Measurements from ENCODE around the gene DIDO1.

DIDO1 gene

DNA sequence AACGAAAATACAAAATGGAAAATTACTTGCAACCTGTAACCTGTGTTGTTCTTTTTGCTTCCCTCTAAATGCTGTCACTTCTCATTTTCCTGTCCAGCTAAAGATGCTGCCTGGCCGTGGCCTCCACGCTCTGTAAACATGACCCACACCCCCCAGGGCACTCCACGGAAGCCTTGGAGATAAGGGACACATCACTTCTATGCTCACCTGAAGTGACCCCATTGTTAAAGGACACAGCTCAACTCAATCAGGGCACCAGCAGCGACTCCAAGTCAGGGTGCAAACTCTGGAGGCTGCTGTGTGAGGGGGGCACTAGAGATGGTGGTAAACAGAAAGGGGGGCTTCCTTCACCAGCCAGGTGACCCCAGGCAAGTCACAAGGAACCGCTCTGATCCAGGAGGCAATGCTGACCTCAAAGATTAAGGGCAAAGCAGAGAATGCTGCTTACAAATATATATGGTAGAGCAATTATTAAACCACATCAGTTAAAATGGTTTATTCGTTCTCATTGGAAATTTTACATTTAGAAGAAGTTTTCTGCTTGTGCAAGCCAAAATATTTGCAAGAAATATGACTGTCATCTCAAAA lies 13.2 kb downstream of the DIDO1 start:
- Histone ChIP-seq H3K9ac (peak overlapping the region; percentile 9; the same call in 1 of the 2 replicates), H3K4me1 (peaks cover 69% of the 10 kb centered on the region), H3K4me3 (no peak overlapping the region), H4K20me1 (peaks cover 100% of the 10 kb centered on the region), H3K27ac (no peak overlapping the region), H3K36me3 (peaks cover 64% of the 10 kb centered on the region), H3K27me3 (no peaks in the 10 kb centered on the region), H3K9me3 (no peaks in the 10 kb centered on the region), H3K4me2 (no peak overlapping the region)
- no peak for TF ChIP-seq Cebpa-rat (IDR thresholded peaks at IDR 0.05)

DNA sequence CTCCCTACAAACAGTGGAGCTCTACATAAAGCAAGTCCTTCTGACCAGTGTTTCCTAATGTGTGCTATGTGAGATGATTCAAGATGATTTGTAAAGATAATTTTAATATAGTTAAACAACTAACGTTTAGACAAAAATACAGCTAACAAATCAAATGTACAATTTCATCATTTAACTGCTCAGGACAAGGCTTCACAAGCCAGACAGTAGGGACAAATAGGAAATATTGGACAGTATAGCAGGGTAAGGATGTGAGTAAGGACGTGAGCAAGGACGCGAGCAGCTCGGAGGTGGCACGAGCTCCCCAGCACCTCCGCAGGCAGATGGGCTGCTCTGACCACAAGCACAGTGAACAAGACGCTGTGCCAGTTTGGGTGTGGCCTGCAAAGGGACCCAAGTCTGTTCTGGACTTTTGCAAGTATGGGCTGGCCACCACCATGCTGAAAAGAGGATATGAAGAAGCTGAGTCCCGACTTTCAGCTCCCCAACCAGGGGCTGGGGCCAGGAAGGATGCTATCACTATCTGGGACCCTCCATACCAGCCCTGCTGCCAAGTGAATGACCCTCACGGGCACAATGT lies 14.5 kb downstream of the DIDO1 start:
- Histone ChIP-seq H3K4me2 (no peak overlapping the region), H4K20me1 (peaks cover 100% of the 10 kb centered on the region), H3K4me1 (peaks cover 60% of the 10 kb centered on the region), H3K9me3 (no peaks in the 10 kb centered on the region), H3K27me3 (no peaks in the 10 kb centered on the region), H3K36me3 (peaks cover 78% of the 10 kb centered on the region), H3K27ac (no peak overlapping the region), H3K9ac (no peak overlapping the region), H3K4me3 (no peak overlapping the region)
- TF ChIP-seq Cebpa-rat (IDR thresholded peaks at IDR 0.05) = no peak

DNA sequence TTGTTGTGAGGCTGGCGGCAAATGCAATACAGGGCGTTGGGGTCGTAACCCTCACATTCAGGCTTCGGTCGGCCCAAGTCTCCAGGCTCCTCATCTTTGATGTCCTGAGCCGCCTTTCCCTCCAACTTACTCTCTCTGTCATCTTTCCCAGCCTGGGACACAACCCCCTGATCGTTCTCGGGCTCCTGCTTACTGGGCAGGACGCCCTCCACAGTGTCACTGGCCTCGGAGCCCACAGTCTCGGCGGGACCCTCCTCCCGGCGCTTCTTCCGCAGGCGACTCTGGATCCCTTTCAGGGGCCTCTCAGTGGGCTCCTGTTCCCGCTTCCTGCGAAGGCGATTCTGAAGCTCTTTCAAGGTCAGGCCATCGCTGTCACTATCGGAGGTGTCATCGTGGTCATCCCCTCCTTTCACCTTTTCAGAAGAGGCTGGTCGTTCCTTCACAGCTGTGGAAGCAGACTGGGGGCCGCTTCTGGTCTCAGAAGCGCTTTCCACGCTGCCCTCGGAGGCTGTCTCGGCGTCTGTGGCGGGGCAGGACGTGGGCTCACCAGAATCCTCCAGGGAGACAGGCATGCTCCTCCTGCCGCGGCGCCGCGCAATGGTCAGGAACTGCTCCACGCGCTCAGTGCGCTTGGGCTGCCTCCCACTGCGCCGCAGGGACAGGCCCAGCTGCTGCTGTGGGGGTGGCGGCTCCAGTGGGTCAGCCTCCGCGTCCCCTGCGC lies 15.4 kb downstream of the DIDO1 start:
- Histone ChIP-seq H3K36me3 (peaks cover 86% of the 10 kb centered on the region), H4K20me1 (peaks cover 100% of the 10 kb centered on the region)
- no peak for TF ChIP-seq Cebpa-rat (IDR thresholded peaks at IDR 0.05)

DNA sequence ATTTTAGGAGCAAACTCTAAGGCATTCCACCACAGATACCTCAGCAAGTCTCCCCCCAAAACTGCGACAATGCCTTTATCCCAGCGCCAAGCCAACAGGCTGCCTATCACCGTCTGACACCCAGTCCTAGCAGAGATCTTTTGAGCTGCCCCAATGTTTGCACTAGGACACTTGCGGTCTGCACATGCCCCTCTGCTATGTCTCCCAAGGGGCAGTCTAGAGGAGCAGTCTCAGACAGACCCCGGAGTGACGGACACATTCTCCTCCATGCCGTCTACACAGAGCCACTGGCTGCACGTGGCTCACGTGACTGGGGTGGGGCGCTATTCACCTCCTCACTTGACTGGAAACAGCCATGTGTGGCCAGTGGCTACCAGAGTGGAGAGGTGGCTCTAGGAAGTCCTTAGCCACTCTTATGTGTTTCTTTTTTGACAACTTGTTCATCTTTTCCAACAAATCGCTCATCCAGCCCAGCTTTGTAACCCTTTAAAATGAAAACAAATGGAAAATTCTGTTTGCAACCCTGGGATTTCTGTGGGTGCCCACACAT lies 16.0 kb downstream of the DIDO1 start:
- Histone ChIP-seq H3K36me3 (peaks cover 93% of the 10 kb centered on the region), H4K20me1 (peaks cover 100% of the 10 kb centered on the region), H3K27ac (no peak overlapping the region), H3K9ac (no peak overlapping the region), H3K4me2 (no peak overlapping the region), H3K9me3 (no peaks in the 10 kb centered on the region), H3K27me3 (no peaks in the 10 kb centered on the region), H3K4me1 (peaks cover 45% of the 10 kb centered on the region), H3K4me3 (no peak overlapping the region)
- no peak for TF ChIP-seq Cebpa-rat (IDR thresholded peaks at IDR 0.05)

More for the DNA sequence above, 15.4 kb downstream of the DIDO1 start:
- Histone ChIP-seq H3K27ac (0 out of 2 replicates have a peak overlapping the region, but pooled peaks have one; percentile 23), H3K4me3 (no peak overlapping the region), H3K4me2 (no peak overlapping the region), H3K4me1 (peaks cover 52% of the 10 kb centered on the region), H3K9ac (no peak overlapping the region), H3K9me3 (no peaks in the 10 kb centered on the region), H3K27me3 (no peaks in the 10 kb centered on the region)

DNA sequence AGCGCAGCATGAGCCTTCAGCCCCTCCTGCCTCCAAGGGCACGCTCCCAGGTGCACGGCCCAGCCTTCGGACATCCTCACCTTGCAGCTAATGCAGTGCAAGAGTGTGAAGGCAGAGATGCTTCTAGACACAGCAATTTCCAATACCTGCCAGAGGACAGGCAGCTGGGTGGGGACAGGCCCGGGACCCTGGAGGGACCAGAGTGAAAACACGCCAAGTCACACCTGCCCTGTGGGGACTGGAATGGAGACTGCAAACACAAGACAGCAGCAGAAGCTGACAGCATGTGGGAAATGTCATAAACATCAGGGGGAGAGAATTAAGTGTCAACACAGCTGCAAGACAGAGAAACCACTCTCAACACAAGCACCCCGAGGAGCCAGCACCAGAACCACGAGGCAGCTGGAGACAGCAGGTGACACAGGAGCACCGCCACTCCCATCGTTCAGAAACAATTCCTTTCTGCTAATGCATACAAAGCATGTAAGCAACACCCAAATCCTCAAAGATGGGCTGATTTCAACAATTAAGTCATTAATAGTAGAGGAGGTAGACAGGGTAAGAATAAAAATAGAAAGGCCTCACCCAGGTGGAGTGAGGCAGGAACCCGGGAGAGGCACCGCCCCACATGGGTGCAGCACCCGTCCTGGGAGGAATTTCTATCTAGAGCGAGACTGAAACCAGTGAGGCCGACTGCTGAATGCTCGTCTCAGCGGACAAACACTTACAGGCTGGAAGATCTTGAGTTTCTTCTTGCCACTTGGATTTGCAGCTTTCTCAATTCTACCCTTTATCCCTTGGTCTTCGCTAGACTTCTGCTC lies 17.1 kb downstream of the DIDO1 start:
- Histone ChIP-seq H3K9me3 (no peaks in the 10 kb centered on the region), H3K27ac (no peak overlapping the region), H4K20me1 (peaks cover 96% of the 10 kb centered on the region), H3K9ac (no peak overlapping the region), H3K4me3 (no peak overlapping the region), H3K27me3 (no peaks in the 10 kb centered on the region), H3K4me2 (no peak overlapping the region), H3K4me1 (peaks cover 34% of the 10 kb centered on the region), H3K36me3 (peaks cover 100% of the 10 kb centered on the region)
- no peak for TF ChIP-seq Cebpa-rat (IDR thresholded peaks at IDR 0.05)

DNA sequence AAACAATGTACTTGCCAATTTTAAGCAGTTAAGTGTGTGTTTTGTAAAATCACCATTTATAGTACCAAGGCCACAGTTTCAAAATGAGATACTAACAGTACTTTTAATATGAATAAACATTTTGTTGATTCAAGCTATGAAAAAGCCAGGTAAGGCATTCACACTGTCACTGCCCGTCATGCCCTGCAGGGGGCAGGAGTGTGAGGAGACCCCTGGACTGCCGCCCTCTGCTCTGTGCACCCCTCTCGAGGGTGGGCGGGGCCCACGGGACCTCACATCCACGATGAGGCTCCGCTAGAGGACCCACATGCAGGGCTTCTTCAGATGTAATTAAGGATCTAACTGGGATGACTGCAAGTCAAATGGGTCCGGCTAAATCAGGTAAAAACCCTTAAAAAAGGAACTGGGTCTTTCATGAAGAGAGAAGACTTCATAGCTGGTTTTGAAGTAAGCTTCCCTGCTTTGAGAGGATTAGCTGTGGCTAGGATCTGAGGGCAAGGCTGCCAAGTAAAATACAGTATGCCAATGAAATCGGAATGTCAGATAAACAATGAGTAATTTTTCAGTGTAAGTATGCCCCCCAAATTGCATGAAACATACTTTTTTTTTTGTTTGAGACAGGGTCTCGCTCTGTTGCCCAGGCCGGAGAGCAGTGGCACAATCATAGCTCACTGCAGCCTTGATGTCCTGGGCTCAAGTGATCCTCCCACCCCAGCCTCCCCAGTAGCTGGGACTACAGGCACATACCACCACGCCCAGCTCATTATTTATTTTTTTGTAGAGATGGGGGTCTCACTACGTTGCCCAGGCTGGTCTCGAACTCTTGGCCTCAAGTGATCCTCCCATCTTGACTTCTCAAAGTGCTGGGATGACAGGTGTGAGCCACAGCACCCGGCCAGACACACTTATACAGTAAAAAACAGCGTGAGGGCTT lies 18.7 kb downstream of the DIDO1 start:
- no peak overlapping the region for H3K27ac ChIP-seq
- H3K4me3 ChIP-seq = no peak overlapping the region
- H3K27me3 ChIP-seq = no peaks in the 10 kb centered on the region
- peaks cover 100% of the 10 kb centered on the region for H3K36me3 ChIP-seq
- H3K9ac ChIP-seq = peak overlapping the region; percentile 31
- H4K20me1 ChIP-seq = peaks cover 96% of the 10 kb centered on the region
- no peak for TF ChIP-seq Cebpa-rat (IDR thresholded peaks at IDR 0.05)
- peaks cover 22% of the 10 kb centered on the region for H3K4me1 ChIP-seq
- no peaks in the 10 kb centered on the region for H3K9me3 ChIP-seq
- H3K4me2 ChIP-seq = no peak overlapping the region

DNA sequence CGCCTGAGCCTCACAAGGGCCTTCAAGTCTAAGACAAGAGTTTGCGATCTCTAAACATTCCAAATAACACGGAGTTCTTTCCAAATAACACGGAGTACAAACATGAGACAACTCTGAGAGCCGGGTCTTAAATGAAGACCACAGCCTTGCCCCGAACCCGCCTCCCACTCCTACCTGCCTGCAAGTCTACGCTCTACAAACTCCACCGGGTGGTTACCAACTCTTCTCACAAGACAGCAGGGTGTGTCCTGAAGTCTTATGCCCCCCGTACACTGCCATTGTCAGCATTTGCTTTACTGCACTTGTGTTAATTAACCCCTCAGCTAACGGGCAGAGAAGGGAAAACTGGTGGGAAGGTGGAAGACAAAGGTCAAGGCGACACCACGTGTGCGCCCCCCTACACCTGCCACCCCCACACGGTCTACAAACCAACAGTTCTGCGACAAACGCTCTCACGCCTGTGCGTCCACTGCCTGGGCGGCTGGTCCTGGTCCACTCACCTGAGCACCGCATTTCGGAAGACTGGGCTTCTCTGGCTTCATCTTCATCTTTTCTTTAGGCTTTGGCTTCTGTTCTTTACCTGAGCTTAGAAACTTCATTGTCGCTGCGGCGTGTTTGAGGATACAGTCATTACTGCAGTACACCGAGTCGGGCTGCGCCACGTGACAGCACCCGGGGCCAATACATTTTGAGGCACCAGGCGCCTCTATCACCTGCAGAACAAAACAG lies 19.5 kb downstream of the DIDO1 start:
- no peak overlapping the region for H3K27ac ChIP-seq
- no peak overlapping the region for H3K4me3 ChIP-seq
- H3K4me2 ChIP-seq = no peak overlapping the region
- peaks cover 100% of the 10 kb centered on the region for H3K36me3 ChIP-seq
- no peaks in the 10 kb centered on the region for H3K27me3 ChIP-seq
- peaks cover 93% of the 10 kb centered on the region for H4K20me1 ChIP-seq
- peaks cover 22% of the 10 kb centered on the region for H3K4me1 ChIP-seq
- H3K9me3 ChIP-seq = no peaks in the 10 kb centered on the region
- no peak overlapping the region for H3K9ac ChIP-seq
- no peak for TF ChIP-seq Cebpa-rat (IDR thresholded peaks at IDR 0.05)

DNA sequence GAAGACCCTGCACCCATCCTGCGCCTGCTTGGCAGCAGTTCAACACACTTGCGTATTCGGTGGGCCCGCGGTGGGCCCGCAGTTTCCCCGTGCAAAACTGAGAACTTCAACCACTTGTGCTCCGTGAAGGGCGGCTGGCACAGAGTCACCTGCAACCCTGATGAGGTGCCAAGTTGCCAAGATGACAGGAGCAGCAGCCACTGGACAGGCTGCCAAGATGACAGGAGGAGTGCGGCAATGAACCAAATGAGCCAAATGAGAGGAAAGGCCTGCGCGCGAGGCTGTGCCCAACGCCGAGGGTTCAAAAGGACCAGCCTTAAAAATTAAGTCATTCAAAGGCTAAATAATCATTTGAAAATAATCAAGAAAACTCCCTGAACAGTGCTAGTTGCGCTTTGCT lies 20.1 kb downstream of the DIDO1 start:
- Histone ChIP-seq H3K9ac (peak overlapping the region; percentile 17; the same call in 1 of the 2 replicates), H3K4me1 (peaks cover 24% of the 10 kb centered on the region), H3K27ac (no peak overlapping the region), H4K20me1 (peaks cover 93% of the 10 kb centered on the region), H3K36me3 (peaks cover 100% of the 10 kb centered on the region), H3K27me3 (no peaks in the 10 kb centered on the region), H3K4me2 (no peak overlapping the region), H3K9me3 (no peaks in the 10 kb centered on the region), H3K4me3 (no peak overlapping the region)
- TF ChIP-seq Cebpa-rat (IDR thresholded peaks at IDR 0.05) = no peak
